Astrocyte (in vitro differentiated cells and primary cell): Measurements from ENCODE around the gene LYRM2. TPM values are rescaled to one million over a fixed set of nuclear protein-coding genes. Genes with fewer than 3 reads are reported as not detected.

Source experiments
- DNase-seq: peaks from one replicate; pipeline ENCODE4 v3.0.0-alpha.2; 2010; ENCODE audit warnings: low read depth
- FAIRE-seq: peaks from 2 replicates; lab custom pipeline; 2011; peaks lifted over from hg19 to GRCh38; lab: Jason Lieb, UNC
- H2AFZ ChIP-seq: 2 replicates; pipeline ENCODE4 v1.6.0; 2012; ENCODE audit warnings: low read depth, low read length, inconsistent platforms
- H3K27ac ChIP-seq: 2 replicates; pipeline ENCODE4 v1.5.1; 2011; ENCODE audit warnings: low read depth, low read length, inconsistent platforms
- H3K27me3 ChIP-seq: 2 replicates; pipeline ENCODE4 v1.6.0; 2011; ENCODE audit warnings: low read length, inconsistent platforms; ENCODE audit not compliant: insufficient read depth
- H3K36me3 ChIP-seq: 2 replicates; pipeline ENCODE4 v1.5.1; 2011; ENCODE audit warnings: low read length, inconsistent platforms; ENCODE audit not compliant: insufficient read depth
- H3K4me1 ChIP-seq: 2 replicates; pipeline ENCODE4 v1.5.1; 2011; ENCODE audit warnings: low read length, inconsistent platforms; ENCODE audit not compliant: insufficient read depth
- H3K4me2 ChIP-seq: 2 replicates; pipeline ENCODE4 v1.6.0; 2012; ENCODE audit warnings: low read length, inconsistent platforms
- H3K4me3 ChIP-seq: 2 replicates; pipeline ENCODE4 v1.5.1; 2011; ENCODE audit warnings: low read depth, mild to moderate bottlenecking, low read length, inconsistent platforms; ENCODE audit not compliant: insufficient read depth
- H3K79me2 ChIP-seq: 2 replicates; pipeline ENCODE4 v1.6.0; 2012; ENCODE audit warnings: mild to moderate bottlenecking, low read length, inconsistent platforms; ENCODE audit not compliant: insufficient read depth
- H3K9ac ChIP-seq: 2 replicates; pipeline ENCODE4 v1.6.0; 2012; ENCODE audit warnings: mild to moderate bottlenecking, low read length, inconsistent platforms
- H3K9me3 ChIP-seq: 2 replicates; pipeline ENCODE4 v1.5.1; 2012; ENCODE audit warnings: low read depth, mild to moderate bottlenecking, low read length, inconsistent platforms; ENCODE audit not compliant: insufficient read depth
- H4K20me1 ChIP-seq: 2 replicates; pipeline ENCODE4 v1.6.0; 2012; ENCODE audit warnings: low read length, inconsistent platforms; ENCODE audit not compliant: insufficient read depth
- H3K27ac Mint-ChIP-seq: one replicate; pipeline ENCODE4 v1.8.0; 2021; ENCODE audit warnings: mild to moderate bottlenecking, mixed read lengths; ENCODE audit not compliant: unreplicated experiment
- H3K27me3 Mint-ChIP-seq: one replicate; pipeline ENCODE4 v1.8.0; 2021; ENCODE audit warnings: low read depth, mixed read lengths; ENCODE audit not compliant: unreplicated experiment
- H3K36me3 Mint-ChIP-seq: one replicate; pipeline ENCODE4 v1.8.0; 2021; ENCODE audit warnings: low read depth, mixed read lengths; ENCODE audit not compliant: unreplicated experiment
- H3K4me1 Mint-ChIP-seq: one replicate; pipeline ENCODE4 v1.8.0; 2021; ENCODE audit warnings: low read depth, mixed read lengths; ENCODE audit not compliant: unreplicated experiment
- H3K4me3 Mint-ChIP-seq: one replicate; pipeline ENCODE4 v1.8.0; 2021; ENCODE audit warnings: mild to moderate bottlenecking, moderate library complexity, mixed read lengths; ENCODE audit not compliant: unreplicated experiment
- H3K9me3 Mint-ChIP-seq: one replicate; pipeline ENCODE4 v1.8.0; 2021; ENCODE audit warnings: mild to moderate bottlenecking, mixed read lengths; ENCODE audit not compliant: unreplicated experiment
- EZH2 ChIP-seq: IDR thresholded peaks from 2 replicates; pipeline ENCODE4 v1.6.1; 2012; ENCODE audit warnings: mild to moderate bottlenecking, low read length, inconsistent platforms; ENCODE audit not compliant: insufficient read depth
- total RNA-seq: library from RNA; stranded (reverse); gene quantifications from 2 replicates; pipeline ENCODE4 v1.2.1, GENCODE V29; 2021
- TF ChIP-seq, protein P1 (sequence below): IDR thresholded peaks from 2 replicates; pipeline ENCODE4 v1.5.1; 2011; ENCODE audit warnings: low read depth, mild to moderate bottlenecking, inconsistent platforms, low read length, moderate library complexity; ENCODE audit not compliant: insufficient read depth

LYRM2 gene
- total RNA-seq, 1 donor from 2014 or later, result 39.2 TPM

DNA sequence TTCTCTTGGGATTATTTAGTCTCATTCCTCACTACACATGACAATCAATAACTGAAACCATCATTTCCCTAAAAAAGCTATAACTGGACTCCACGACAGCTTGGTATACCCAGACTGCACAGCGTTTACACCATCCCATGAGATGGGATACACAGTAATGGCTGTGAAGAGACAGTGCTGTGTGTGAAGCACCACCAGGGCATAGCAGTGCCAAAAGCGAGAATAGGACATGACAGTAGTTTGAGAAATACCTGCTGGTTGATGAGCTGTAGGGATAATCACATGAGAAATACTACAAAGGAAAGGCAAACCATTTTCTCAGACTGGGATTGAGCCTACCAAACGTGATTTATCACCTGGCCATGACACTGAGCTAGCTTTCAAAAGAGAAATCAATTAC lies 22.4 kb upstream of the LYRM2 start:
- Histone ChIP-seq H4K20me1 (no peaks in the 10 kb centered on the region), H3K36me3 (peaks cover 58% of the 10 kb centered on the region), H3K4me1 (no peaks in the 10 kb centered on the region), H3K27me3 (no peaks in the 10 kb centered on the region), H3K4me3 (no peak overlapping the region), H3K9ac (no peak overlapping the region), H3K79me2 (no peaks in the 10 kb centered on the region), H3K27ac (no peak overlapping the region), H3K9me3 (no peaks in the 10 kb centered on the region), H2AFZ (no peak overlapping the region), H3K4me2 (no peak overlapping the region)
- no peak overlapping the region for H3K4me3 Mint-ChIP-seq
- peaks cover 28% of the 10 kb centered on the region for H3K36me3 Mint-ChIP-seq
- DNase-seq (no peak), FAIRE-seq (no peak)
- H3K27me3 Mint-ChIP-seq, result no peaks in the 10 kb centered on the region
- no peaks in the 10 kb centered on the region for H3K9me3 Mint-ChIP-seq
- H3K27ac Mint-ChIP-seq, result no peak overlapping the region
- H3K4me1 Mint-ChIP-seq, result no peaks in the 10 kb centered on the region
- TF ChIP-seq, protein P1, sequence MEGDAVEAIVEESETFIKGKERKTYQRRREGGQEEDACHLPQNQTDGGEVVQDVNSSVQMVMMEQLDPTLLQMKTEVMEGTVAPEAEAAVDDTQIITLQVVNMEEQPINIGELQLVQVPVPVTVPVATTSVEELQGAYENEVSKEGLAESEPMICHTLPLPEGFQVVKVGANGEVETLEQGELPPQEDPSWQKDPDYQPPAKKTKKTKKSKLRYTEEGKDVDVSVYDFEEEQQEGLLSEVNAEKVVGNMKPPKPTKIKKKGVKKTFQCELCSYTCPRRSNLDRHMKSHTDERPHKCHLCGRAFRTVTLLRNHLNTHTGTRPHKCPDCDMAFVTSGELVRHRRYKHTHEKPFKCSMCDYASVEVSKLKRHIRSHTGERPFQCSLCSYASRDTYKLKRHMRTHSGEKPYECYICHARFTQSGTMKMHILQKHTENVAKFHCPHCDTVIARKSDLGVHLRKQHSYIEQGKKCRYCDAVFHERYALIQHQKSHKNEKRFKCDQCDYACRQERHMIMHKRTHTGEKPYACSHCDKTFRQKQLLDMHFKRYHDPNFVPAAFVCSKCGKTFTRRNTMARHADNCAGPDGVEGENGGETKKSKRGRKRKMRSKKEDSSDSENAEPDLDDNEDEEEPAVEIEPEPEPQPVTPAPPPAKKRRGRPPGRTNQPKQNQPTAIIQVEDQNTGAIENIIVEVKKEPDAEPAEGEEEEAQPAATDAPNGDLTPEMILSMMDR, result no peak
- no peak for TF ChIP-seq EZH2

DNA sequence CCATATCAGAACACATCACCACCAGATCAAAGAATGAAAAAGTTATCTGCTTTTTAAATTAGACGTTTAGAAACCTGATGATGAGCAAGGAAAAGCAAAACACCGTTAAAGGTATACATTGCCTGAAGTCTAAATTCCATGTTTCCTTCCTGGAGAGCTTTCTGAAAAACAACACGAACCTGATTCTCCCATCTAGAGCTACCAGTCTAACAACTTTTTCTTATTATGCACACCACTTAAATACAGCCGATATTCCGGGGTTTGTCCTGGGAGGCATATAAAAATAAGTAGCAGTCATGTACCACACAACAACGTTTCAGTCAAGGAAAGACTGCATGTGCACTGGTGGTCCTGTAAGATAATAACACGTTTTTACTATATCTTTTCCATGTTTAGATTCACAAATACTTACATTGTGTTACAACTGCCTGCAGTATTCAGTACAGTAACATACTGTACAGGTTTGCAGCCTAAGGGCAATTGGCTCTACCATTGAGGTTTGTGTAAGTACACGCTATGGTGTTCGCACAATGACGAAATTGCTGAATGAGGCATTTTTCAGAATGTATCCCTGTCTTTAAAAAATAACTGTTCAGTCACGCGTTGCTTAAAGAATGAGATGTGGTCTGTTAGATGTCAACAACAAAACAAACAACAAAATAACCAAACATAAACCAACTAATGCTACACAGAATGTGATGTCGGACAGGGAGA lies 19.1 kb upstream of the LYRM2 start:
- Histone ChIP-seq H3K79me2 (no peaks in the 10 kb centered on the region), H3K4me2 (no peak overlapping the region), H3K4me1 (no peaks in the 10 kb centered on the region), H2AFZ (no peak overlapping the region), H3K36me3 (peaks cover 57% of the 10 kb centered on the region), H3K9me3 (no peaks in the 10 kb centered on the region), H3K9ac (no peak overlapping the region), H3K4me3 (no peak overlapping the region), H4K20me1 (no peaks in the 10 kb centered on the region), H3K27me3 (no peaks in the 10 kb centered on the region), H3K27ac (no peak overlapping the region)
- no peak for TF ChIP-seq EZH2
- TF ChIP-seq, protein P1, result no peak
- FAIRE-seq, result no peak
- DNase-seq, result no peak
- Mint-ChIP-seq H3K4me3 (no peak overlapping the region), H3K27ac (no peak overlapping the region), H3K27me3 (no peaks in the 10 kb centered on the region), H3K4me1 (peaks cover 3% of the 10 kb centered on the region), H3K36me3 (peaks cover 20% of the 10 kb centered on the region), H3K9me3 (no peaks in the 10 kb centered on the region)

DNA sequence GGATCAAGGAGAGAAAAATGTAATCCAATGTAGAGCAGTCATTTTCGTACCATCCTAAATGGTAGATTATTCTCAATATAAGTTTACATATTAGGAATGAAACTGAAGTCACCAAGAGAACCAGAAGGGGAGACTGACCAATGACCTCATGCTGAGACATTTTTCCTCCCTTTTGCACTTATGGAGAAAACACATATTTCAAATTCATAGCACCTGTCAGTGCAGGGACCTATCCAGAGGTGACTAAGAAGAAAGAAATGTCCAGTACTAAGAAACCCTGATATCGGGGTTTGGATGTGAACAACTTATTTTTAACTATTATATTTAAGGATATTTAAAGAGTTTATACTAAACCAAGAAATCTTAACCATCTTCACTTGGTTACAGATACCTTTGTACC lies 16.6 kb upstream of the LYRM2 start:
- H3K36me3 Mint-ChIP-seq, result peaks cover 22% of the 10 kb centered on the region

More for the DNA sequence above, 16.6 kb upstream of the LYRM2 start:
- Histone ChIP-seq H3K4me3 (no peak overlapping the region), H3K9me3 (no peaks in the 10 kb centered on the region), H3K79me2 (no peaks in the 10 kb centered on the region), H3K4me1 (no peaks in the 10 kb centered on the region), H3K9ac (no peak overlapping the region), H2AFZ (no peak overlapping the region), H3K36me3 (peaks cover 58% of the 10 kb centered on the region), H4K20me1 (no peaks in the 10 kb centered on the region), H3K4me2 (no peak overlapping the region), H3K27me3 (no peaks in the 10 kb centered on the region), H3K27ac (no peak overlapping the region)
- Mint-ChIP-seq H3K27me3 (no peaks in the 10 kb centered on the region), H3K4me1 (peaks cover 3% of the 10 kb centered on the region), H3K9me3 (no peaks in the 10 kb centered on the region), H3K27ac (no peak overlapping the region), H3K4me3 (no peak overlapping the region)
- no peak for FAIRE-seq
- TF ChIP-seq, protein P1, result no peak
- TF ChIP-seq EZH2, result no peak
- peak; percentile 34 for DNase-seq
